HEK293T (cell line): ENCODE data around the gene EBPL.
"Not testable (repeated sequence)": the region's sequence is repeated elsewhere in the genome, so short reads cannot be mapped to it uniquely, and the experiment has no call there.

Experiments
- ELF4 ChIP-seq: fragments of 450-650 bp; IDR thresholded peaks from 2 replicates; pipeline ENCODE4 v1.6.1; 2017; ENCODE audit warnings: antibody characterized with exemption
- FOXA1 ChIP-seq: fragments of 450-650 bp; IDR thresholded peaks from 2 replicates; pipeline ENCODE4 v1.6.1; 2016; ENCODE audit warnings: mild to moderate bottlenecking
- FOXK2 ChIP-seq: fragments of 450-650 bp; IDR thresholded peaks from 2 replicates; pipeline ENCODE4 v1.6.1; 2016; ENCODE audit warnings: mild to moderate bottlenecking
- FOXM1 ChIP-seq: fragments of 450-650 bp; IDR thresholded peaks from 2 replicates; pipeline ENCODE4 v1.6.1; 2017; ENCODE audit warnings: mild to moderate bottlenecking, borderline replicate concordance
- SUZ12 ChIP-seq: fragments of 450-650 bp; IDR thresholded peaks from 2 replicates; pipeline ENCODE4 v1.6.1; 2016; ENCODE audit warnings: mild to moderate bottlenecking
- TARDBP ChIP-seq: fragments of 450-650 bp; IDR thresholded peaks from 2 replicates; pipeline ENCODE4 v1.6.1; 2016

DNA sequence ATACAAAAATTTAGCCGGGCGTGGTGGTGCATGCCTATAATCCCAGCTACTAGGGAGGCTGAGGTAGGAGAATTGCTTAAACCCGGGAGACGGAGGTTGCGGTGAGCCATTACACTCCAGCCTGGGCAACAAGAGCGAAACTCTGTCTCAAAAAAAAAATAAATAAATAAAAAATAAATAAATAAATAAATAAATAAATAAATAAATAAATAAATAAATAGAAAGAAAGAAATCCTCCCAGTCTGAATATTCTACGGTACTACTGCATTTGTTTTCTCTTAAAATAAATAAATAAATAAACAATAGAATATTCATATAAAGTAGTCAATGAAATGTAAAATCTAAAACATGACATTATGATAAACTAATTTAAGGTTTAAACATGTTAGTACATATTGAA, 13.0 kb upstream of the EBPL start:
- TF ChIP-seq TARDBP, ELF4, FOXA1, FOXK2, FOXM1, SUZ12: not testable (repeated sequence)
